Measurements from ENCODE around the gene SPAG9.

DNA sequence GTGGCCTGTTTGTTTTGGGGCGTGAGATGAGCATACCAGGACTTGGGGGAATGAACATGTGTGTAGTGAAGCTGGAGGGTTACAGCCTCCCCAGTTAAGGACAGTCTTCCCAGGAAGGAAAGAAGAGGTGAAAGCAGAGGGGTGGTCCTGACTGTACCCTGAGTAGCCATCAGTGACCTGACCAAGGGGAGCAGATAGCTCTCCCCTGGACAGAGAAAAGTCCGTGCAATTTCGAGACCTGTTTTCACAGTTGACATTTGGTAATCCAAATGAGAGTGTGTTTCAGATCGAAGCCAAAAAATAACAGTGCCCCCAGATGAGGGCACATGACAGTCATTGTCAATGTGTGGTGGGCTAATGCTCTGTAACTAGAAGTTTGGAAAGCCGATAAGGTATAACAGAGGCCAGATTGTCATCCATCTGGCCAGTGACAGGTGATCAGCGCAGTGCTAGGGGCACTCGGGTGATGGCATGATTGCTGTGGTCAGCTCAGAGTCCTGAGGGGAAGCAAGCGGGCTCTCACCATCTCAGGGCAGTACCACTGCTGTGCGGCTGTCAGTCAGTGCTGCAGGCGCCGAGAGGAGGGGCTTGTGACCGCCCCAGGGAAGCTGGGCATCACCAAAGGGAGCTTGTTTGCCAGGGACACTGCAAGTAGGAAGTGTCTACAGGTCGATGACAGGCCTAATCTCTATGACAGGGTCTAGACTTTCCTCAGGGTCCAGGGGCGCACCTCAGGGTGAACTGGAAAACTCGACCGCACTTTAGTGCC is 44.4 kb upstream of the SPAG9 start:
- TF ChIP-seq, protein P1, sequence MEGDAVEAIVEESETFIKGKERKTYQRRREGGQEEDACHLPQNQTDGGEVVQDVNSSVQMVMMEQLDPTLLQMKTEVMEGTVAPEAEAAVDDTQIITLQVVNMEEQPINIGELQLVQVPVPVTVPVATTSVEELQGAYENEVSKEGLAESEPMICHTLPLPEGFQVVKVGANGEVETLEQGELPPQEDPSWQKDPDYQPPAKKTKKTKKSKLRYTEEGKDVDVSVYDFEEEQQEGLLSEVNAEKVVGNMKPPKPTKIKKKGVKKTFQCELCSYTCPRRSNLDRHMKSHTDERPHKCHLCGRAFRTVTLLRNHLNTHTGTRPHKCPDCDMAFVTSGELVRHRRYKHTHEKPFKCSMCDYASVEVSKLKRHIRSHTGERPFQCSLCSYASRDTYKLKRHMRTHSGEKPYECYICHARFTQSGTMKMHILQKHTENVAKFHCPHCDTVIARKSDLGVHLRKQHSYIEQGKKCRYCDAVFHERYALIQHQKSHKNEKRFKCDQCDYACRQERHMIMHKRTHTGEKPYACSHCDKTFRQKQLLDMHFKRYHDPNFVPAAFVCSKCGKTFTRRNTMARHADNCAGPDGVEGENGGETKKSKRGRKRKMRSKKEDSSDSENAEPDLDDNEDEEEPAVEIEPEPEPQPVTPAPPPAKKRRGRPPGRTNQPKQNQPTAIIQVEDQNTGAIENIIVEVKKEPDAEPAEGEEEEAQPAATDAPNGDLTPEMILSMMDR (IDR thresholded peaks at IDR 0.05), result no peak
- TF ChIP-seq POLR2AphosphoS5 (IDR thresholded peaks at IDR 0.05; ENCODE audit: low read depth, low read length) (no peak), SIN3A (IDR thresholded peaks at IDR 0.05; ENCODE audit: borderline replicate concordance, insufficient read depth, low read depth, low read length) (0 out of 2 replicates have a peak, but pooled peaks have one; percentile 25), TCF7L2 (IDR thresholded peaks at IDR 0.05; ENCODE audit: low read depth, low read length) (no peak)
- TF ChIP-seq, protein P2, sequence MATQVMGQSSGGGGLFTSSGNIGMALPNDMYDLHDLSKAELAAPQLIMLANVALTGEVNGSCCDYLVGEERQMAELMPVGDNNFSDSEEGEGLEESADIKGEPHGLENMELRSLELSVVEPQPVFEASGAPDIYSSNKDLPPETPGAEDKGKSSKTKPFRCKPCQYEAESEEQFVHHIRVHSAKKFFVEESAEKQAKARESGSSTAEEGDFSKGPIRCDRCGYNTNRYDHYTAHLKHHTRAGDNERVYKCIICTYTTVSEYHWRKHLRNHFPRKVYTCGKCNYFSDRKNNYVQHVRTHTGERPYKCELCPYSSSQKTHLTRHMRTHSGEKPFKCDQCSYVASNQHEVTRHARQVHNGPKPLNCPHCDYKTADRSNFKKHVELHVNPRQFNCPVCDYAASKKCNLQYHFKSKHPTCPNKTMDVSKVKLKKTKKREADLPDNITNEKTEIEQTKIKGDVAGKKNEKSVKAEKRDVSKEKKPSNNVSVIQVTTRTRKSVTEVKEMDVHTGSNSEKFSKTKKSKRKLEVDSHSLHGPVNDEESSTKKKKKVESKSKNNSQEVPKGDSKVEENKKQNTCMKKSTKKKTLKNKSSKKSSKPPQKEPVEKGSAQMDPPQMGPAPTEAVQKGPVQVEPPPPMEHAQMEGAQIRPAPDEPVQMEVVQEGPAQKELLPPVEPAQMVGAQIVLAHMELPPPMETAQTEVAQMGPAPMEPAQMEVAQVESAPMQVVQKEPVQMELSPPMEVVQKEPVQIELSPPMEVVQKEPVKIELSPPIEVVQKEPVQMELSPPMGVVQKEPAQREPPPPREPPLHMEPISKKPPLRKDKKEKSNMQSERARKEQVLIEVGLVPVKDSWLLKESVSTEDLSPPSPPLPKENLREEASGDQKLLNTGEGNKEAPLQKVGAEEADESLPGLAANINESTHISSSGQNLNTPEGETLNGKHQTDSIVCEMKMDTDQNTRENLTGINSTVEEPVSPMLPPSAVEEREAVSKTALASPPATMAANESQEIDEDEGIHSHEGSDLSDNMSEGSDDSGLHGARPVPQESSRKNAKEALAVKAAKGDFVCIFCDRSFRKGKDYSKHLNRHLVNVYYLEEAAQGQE (IDR thresholded peaks at IDR 0.05; ENCODE audit: insufficient read depth in 1 of 2, low read depth in 2 of 2, low read length in 1 of 2), result no peak

All from Panc1 (cell line).